K562 (cell line): ENCODE results near the gene JSRP1. TPM values are rescaled to one million over a fixed set of nuclear protein-coding genes. Genes with fewer than 3 reads are reported as not detected.
A peak's percentile ranks its signal among the peaks of the same experiment; 100 is the strongest.

ENCODE experiments used
- ATF6 ChIP-seq: sonication (generic); formaldehyde crosslinking; IDR thresholded peaks from 2 replicates; pipeline ENCODE4 v1.4.0; 2020; ENCODE audit warnings: mild to moderate bottlenecking, missing genetic modification reagents
- BMI1 ChIP-seq: fragments of 150-350 bp; IDR thresholded peaks from 2 replicates; pipeline ENCODE4 v1.6.1; 2014; ENCODE audit warnings: low read length
- CEBPG ChIP-seq, 3 experiments: fragments of 200-800 bp in 1 of 3; sonication (Bioruptor generic) in 1 of 3; sonication (generic) in 1 of 3; formaldehyde crosslinking in 1 of 3; IDR thresholded peaks in 2 of 3; conservative IDR thresholded peaks in 1 of 3; 2 replicates each; pipeline versions ENCODE4 v1.6.1 to v1.8.0; 2016 to 2022; ENCODE audit warnings: missing compliant biosample characterization in 2 of 3, missing genetic modification characterization in 2 of 3, mild to moderate bottlenecking in 1 of 3, missing genetic modification reagents in 1 of 3
- CHD7 ChIP-seq: fragments of 200-600 bp; sonication (generic); IDR thresholded peaks from one replicate; pipeline ENCODE4 v1.6.1; 2012; ENCODE audit warnings: mild to moderate bottlenecking, low read depth, low read length, inconsistent platforms
- ESRRA ChIP-seq: fragments of 450-650 bp; IDR thresholded peaks from 2 replicates; pipeline ENCODE4 v1.6.1; 2014; ENCODE audit warnings: low read depth, mild to moderate bottlenecking, moderate library complexity, borderline replicate concordance
- ESRRB ChIP-seq: fragments of 250-450 bp; sonication (Bioruptor Pico); IDR thresholded peaks from 2 replicates; pipeline ENCODE4 v1.5.0; 2020; ENCODE audit warnings: mild to moderate bottlenecking, moderate library complexity, borderline replicate concordance
- HNRNPL ChIP-seq: fragments of 200-400 bp; formaldehyde crosslinking; IDR thresholded peaks from 2 replicates; pipeline ENCODE4 v1.6.1; 2017; ENCODE audit warnings: low read depth, mild to moderate bottlenecking, low read length
- MNT ChIP-seq, 2 experiments: fragments of 450-650 bp; conservative IDR thresholded peaks; 2 replicates each; pipeline ENCODE4 v1.6.1; 2017; ENCODE audit warnings: mild to moderate bottlenecking in 2 of 2, moderate library complexity in 2 of 2
- MTA2 ChIP-seq: fragments of 450-650 bp; IDR thresholded peaks from 2 replicates; pipeline ENCODE4 v1.6.1; 2016; ENCODE audit warnings: low read depth
- SMAD3 ChIP-seq: fragments of 450-650 bp; formaldehyde crosslinking; conservative IDR thresholded peaks from 2 replicates; pipeline ENCODE4 v1.4.0; 2020; ENCODE audit warnings: mild to moderate bottlenecking
- ZNF217 ChIP-seq: sonication (generic); formaldehyde crosslinking; IDR thresholded peaks from 2 replicates; pipeline ENCODE4 v1.8.0; 2022; ENCODE audit warnings: mild to moderate bottlenecking, missing genetic modification reagents
- polyA plus RNA-seq, 8 experiments: library from polyadenylated mRNA; depleted of rRNA in 4 of 8; stranded (reverse) in 5 of 8; unstranded in 3 of 8; fragments of >200 nt; fragmentation: Nextera tagmentation in 2 of 8; fragmentation: Illumina TruSeq in 1 of 8; extraction: Ambion mirVana in 2 of 8; extraction: Trizol in 1 of 8; gene quantifications; 2 replicates each; pipeline versions ENCODE4 v1.2.1 to v1.2.3, GENCODE V29; 2011 to 2014; ENCODE audit warnings: inconsistent platforms in 1 of 8, missing spikeins in 1 of 8
- total RNA-seq, 7 experiments: library from RNA; depleted of rRNA in 6 of 7; stranded (reverse); fragments of >200 nt in 6 of 7; fragmentation: Illumina TruSeq in 2 of 7; extraction: Trizol in 2 of 7; gene quantifications; 2 replicates each; pipeline versions ENCODE4 v1.2.1 to v1.2.3, GENCODE V29; 2011 to 2021; ENCODE audit warnings: low replicate concordance in 1 of 7

JSRP1 gene
- total and polyA plus RNA-seq, 9 of the 15 experiments (the other 6 are each of a cell fraction or from before 2014, with no cell fraction given) = 0.08 to 1.2 (median 0.51) TPM; not detected in 4

GRCh38 chr19:2289714-2290435 lies 33.7 kb upstream of the JSRP1 start (continued):
- TF ChIP-seq ESRRA (peak; percentile 48; the same call in 1 of the 2 replicates), MNT (conservative IDR thresholded peaks at IDR 0.05) (peak in 1 of 2 experiments; percentile 47; a peak in 1 of 4 replicates), CHD7 (no peak), CEBPG (CRISPR knock-in tag; IDR thresholded peaks at IDR 0.05) (0 out of 2 replicates have a peak, but pooled peaks have one; percentile 39), CEBPG (tag; conservative IDR thresholded peaks at IDR 0.05 in 1 of 2, IDR thresholded peaks at IDR 0.05 in 1 of 2) (no peak), ATF6 (no peak; the same call in 1 of the 2 replicates), SMAD3 (no peak), ZNF217 (CRISPR knock-in tag) (no peak), BMI1 (no peak), ESRRB (CRISPR knock-in tag) (no peak), MTA2 (no peak), HNRNPL (no peak)
